RWPE1 (cell line): Measurements from ENCODE around the gene ZNF865.

Experiments used
- CTCF ChIA-PET: fragments of 350-600 bp; sonication (Branson Sonifier 250); formaldehyde crosslinking; extraction: SDS; loops from one replicate; lab custom pipeline; 2021; lab: Yijun Ruan, JAX
- POLR2A ChIA-PET: fragments of 400-600 bp; formaldehyde crosslinking; extraction: SDS; loops from one replicate; lab custom pipeline; 2020; ENCODE audit warnings: antibody characterized with exemption; ENCODE audit not compliant: low non-redundant PET; lab: Yijun Ruan, JAX
- DNase-seq: peaks from one replicate; pipeline ENCODE4 v3.0.0; 2012; ENCODE audit warnings: low spot score
- H3K27ac ChIP-seq: fragments of 450-650 bp; 2 replicates; pipeline ENCODE4 v1.5.1; 2017
- TF ChIP-seq, protein P1 (sequence below): fragments of 450-650 bp; conservative IDR thresholded peaks from 2 replicates; pipeline ENCODE4 v1.5.1; 2017; ENCODE audit warnings: low read depth, mild to moderate bottlenecking

ZNF865 gene

DNA sequence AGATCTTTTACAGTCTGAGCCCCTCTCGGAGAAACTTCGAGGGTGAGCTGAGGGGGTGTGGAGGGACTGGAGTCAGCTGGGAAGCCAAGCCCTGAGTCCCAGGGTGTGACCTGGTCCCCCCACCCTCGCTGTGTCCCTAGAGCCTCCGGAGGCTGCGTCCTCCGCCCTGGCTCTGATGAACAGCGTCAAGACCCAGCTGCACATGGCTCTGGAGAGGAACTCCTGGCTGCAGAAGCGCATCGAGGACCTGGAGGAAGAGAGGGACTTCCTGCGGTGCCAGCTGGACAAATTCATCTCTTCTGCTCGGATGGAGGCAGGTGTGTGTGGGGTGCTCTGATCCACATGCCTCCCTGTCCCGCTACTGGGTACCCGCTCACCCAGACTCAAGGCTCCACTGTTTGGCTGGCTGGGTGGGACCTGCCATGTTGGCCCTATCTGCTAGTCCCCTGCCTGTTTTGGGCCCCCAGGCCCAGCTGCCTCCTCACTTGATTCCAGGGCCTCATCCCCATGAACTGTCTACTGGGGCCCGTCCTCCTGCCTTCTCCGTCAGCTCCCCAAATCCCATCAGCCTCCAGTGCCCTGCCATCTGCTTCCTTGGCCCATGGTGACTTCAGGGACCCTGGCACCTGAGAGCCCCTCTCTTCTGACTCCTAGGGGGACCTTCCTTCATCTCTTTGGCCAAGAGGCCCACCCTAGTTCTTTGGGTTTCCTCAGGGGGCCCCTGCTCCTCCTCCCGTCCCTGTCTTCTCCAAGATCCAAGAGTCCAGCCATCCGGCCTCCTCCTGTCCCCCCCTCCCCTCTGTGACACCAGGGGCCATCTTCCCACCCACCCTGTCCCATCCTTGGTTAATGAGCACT, 44.0 kb downstream of the ZNF865 start:
- TF ChIP-seq, protein P1, sequence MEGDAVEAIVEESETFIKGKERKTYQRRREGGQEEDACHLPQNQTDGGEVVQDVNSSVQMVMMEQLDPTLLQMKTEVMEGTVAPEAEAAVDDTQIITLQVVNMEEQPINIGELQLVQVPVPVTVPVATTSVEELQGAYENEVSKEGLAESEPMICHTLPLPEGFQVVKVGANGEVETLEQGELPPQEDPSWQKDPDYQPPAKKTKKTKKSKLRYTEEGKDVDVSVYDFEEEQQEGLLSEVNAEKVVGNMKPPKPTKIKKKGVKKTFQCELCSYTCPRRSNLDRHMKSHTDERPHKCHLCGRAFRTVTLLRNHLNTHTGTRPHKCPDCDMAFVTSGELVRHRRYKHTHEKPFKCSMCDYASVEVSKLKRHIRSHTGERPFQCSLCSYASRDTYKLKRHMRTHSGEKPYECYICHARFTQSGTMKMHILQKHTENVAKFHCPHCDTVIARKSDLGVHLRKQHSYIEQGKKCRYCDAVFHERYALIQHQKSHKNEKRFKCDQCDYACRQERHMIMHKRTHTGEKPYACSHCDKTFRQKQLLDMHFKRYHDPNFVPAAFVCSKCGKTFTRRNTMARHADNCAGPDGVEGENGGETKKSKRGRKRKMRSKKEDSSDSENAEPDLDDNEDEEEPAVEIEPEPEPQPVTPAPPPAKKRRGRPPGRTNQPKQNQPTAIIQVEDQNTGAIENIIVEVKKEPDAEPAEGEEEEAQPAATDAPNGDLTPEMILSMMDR, result no peak
- peak overlapping the region; percentile 96 for H3K27ac ChIP-seq
- ChIA-PET CTCF (interaction anchor here (0.6 to 0.7 kb wide), 3 partner anchors 41 to 945 kb away, joined by 3 to 5 read pairs (median 4); no protein-coding TSS in a partner anchor), POLR2A (no interaction called here)
- DNase-seq, result no peak

DNA sequence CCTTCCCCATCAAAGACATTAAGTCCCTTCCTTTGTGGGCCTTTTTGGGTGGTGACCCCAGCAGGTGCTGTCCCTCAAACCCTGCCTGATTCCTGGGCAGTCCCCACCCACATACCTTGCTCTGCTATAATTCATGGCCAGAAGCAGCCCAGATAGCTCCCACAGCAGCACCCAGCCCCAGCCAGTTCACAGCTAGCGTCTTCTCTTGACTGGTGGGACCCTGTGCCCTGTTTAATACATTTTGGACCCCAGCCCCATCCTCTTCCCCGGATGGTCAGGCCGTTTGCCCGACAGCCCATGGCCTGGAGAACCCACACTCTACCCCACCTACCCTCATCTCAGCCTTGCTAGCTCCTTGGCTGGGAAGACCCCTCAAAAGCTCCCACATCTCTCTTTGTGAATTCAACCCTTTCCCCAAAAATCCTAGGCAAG, 44.7 kb downstream of the ZNF865 start:
- ChIA-PET CTCF (interaction anchor here (0.7 kb wide), 1 partner anchor 946 kb away, joined by 3 read pairs; no protein-coding TSS in a partner anchor), POLR2A (no interaction called here)
- no peak for DNase-seq
- TF ChIP-seq, protein P1, result no peak
- H3K27ac ChIP-seq, result peak overlapping the region; percentile 96

DNA sequence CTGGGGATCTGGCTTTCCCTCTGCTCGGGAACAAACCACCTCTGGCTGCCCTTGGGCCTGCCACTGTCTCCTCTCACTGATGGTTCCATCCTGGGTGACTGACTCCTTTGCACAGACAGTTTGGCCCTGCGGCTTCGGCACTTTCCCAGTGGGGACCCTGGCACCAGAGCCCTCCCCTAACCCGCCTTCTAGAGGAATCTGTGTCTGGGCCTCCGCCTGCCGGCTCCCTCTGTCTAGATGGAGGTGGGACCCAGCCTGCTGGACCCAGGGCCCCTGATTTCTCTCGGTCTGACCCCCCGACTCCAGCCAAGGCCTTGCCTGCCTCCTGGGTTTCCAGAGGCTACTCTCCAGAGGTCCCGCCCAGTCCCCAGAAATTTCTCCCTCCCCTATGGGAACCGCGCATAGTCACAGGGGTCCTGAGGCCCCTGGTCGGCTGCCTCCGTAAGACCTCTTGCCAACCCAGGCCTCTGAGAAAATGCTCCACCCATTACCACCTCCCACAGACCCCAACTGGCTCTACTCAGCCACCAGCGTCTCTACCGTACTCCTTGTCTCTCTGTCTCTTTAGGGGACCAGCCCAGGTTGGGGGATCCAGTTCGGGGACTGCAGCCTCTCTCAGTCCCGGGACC, 45.3 kb downstream of the ZNF865 start:
- TF ChIP-seq, protein P1, result no peak
- ChIA-PET POLR2A (no interaction called here), CTCF (interaction anchor here (0.7 kb wide), 1 partner anchor 947 kb away, joined by 3 read pairs; no protein-coding TSS in a partner anchor)
- DNase-seq, result no peak
- H3K27ac ChIP-seq, result peak overlapping the region; percentile 96

DNA sequence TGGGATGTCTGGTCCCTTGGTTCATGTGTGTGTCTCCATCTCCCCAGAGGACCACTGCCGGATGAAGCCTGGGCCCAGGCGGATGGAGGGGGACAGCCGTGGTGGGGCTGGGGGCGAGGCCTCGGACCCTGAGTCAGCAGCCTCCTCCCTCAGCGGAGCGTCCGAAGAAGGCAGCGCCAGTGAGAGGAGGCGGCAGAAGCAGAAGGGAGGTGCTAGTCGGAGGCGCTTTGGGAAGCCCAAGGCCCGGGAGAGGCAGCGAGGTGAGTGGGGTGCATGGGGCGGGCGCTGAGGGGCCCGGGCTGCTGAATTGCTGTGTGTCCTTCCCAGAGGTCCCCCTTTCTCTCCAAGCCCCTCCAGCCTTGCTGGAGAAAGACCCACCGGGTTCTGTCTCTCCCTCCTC, 45.8 kb downstream of the ZNF865 start:
- ChIA-PET POLR2A (no interaction called here), CTCF (no interaction called here)
- TF ChIP-seq, protein P1, result no peak
- peak overlapping the region; percentile 96 for H3K27ac ChIP-seq
- no peak for DNase-seq

DNA sequence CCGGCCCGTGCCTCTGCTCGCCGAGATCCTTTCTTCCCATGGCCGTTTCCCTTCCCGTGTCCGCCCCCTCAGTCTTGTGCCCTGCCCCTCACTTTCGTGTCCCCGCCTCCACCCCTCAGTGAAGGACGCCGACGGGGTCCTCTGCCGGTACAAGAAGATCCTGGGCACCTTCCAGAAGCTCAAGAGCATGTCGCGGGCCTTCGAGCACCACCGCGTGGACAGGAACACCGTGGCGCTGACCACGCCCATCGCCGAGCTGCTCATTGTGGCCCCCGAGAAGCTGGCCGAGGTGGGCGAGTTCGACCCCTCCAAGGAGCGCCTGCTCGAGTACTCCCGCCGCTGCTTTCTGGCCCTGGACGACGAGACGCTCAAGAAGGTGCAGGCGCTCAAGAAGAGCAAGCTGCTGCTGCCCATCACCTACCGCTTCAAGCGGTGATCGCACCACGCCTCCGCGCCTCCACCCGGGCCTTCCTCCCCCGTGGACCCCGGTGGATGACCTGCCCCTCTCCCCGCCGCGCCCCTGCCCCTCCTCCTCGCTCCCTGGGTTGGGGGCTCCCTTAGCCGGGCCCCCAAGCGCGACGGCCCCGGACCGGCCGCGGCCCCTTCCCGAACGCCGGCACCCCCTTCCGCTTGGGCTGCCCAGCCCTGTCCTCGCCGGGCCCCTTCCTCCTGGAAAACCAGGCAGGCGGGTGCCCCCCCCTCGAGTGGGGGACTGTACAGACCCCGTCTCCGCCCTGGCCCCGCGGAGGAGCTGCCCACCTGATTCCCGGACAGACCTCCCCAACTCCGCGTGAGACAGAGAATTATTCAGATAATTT, 47.1 kb downstream of the ZNF865 start:
- TF ChIP-seq, protein P1, result no peak
- no peak for DNase-seq
- H3K27ac ChIP-seq, result peak overlapping the region; percentile 98
- CTCF ChIA-PET, result interaction anchor here (0.6 to 0.8 kb wide), 6 partner anchors 19 to 536 kb away, joined by 3 to 7 read pairs (median 4); no protein-coding TSS in a partner anchor
- POLR2A ChIA-PET, result interaction anchor here (0.6 kb wide), 1 partner anchor 1491 kb away, joined by 4 read pairs; no protein-coding TSS in a partner anchor
